GM12878 (cell line): Measurements from ENCODE around the gene STX1A. TPM values are rescaled to one million over a fixed set of nuclear protein-coding genes. Genes with fewer than 3 reads are reported as not detected.

Source experiments
- ATAC-seq: fragments of 200-7000 bp; cut with Tn5 transposase; 3 replicates; pipeline ENCODE4 v1.9.1; 2020; ENCODE audit warnings: mild to moderate bottlenecking, moderate library complexity
- BruUV-seq: library from RNA; stranded (reverse); fragments of 400-500 nt; replicated peaks from 2 replicates; lab custom pipeline; 2021; lab: Mats Ljungman, UMichigan
- CTCF ChIA-PET: fragments of 300-600 bp; sonication (Branson Sonifier 250); formaldehyde crosslinking; extraction: SDS; loops from one replicate; lab custom pipeline; 2021; ENCODE audit warnings: inconsistent platforms; lab: Yijun Ruan, JAX
- POLR2A ChIA-PET: fragments of 350-600 bp; formaldehyde crosslinking; extraction: SDS; loops from one replicate; lab custom pipeline; 2021; ENCODE audit warnings: inconsistent platforms; lab: Charles Lee
- RAD21 ChIA-PET: fragments of 300-600 bp; sonication (Branson Sonifier 250); formaldehyde crosslinking; loops from one replicate; lab custom pipeline; 2023; ENCODE audit warnings: antibody characterized with exemption; ENCODE audit not compliant: unreplicated experiment; lab: Charles Lee
- SMC1A ChIA-PET: fragments of 300-600 bp; sonication (Branson Sonifier 250); formaldehyde crosslinking; loops from one replicate; lab custom pipeline; 2023; ENCODE audit not compliant: unreplicated experiment, uncharacterized antibody; lab: Charles Lee
- DNase-seq: peaks from one replicate; pipeline ENCODE4 v3.0.0-alpha.2; 2011; ENCODE audit warnings: low read depth, low spot score
- FAIRE-seq: peaks from 3 replicates; lab custom pipeline; 2011; peaks lifted over from hg19 to GRCh38; lab: Jason Lieb, UNC
- H2AFZ ChIP-seq: 2 replicates; pipeline ENCODE4 v1.6.0; 2011; ENCODE audit warnings: low read depth, low read length, control low read depth; ENCODE audit not compliant: control insufficient read depth
- H3K27ac ChIP-seq: 2 replicates; pipeline ENCODE4 v1.5.1; 2011; ENCODE audit warnings: control low read depth; ENCODE audit not compliant: control insufficient read depth, insufficient read depth
- H3K27me3 ChIP-seq, 2 experiments: replicated peaks in 1 of 2; 2 replicates each; pipeline versions ENCODE4 v1.6.0 to v1.6.1; 2011; ENCODE audit warnings: low read length in 1 of 2; ENCODE audit not compliant: control insufficient read depth in 2 of 2, insufficient read depth in 2 of 2
- H3K36me3 ChIP-seq, 2 experiments: 2 replicates each; pipeline ENCODE4 v1.5.1; 2011; ENCODE audit warnings: low read length in 1 of 2; ENCODE audit not compliant: control insufficient read depth in 2 of 2, insufficient read depth in 2 of 2
- H3K4me1 ChIP-seq: 2 replicates; pipeline ENCODE4 v1.6.1; 2011; ENCODE audit warnings: mild to moderate bottlenecking, low read length, moderate library complexity, mixed read lengths; ENCODE audit not compliant: control insufficient read depth, insufficient read depth
- H3K4me2 ChIP-seq: 2 replicates; pipeline ENCODE4 v1.6.0; 2011; ENCODE audit warnings: control low read depth; ENCODE audit not compliant: control insufficient read depth, insufficient read depth
- H3K4me3 ChIP-seq: fragments of 200-600 bp; sonication (generic); 2 replicates; pipeline ENCODE4 v1.5.1; 2016
- H3K79me2 ChIP-seq: 2 replicates; pipeline ENCODE4 v1.6.0; 2011; ENCODE audit warnings: low read length; ENCODE audit not compliant: control insufficient read depth, insufficient read depth
- H3K9ac ChIP-seq: 2 replicates; pipeline ENCODE4 v1.8.0; 2011; ENCODE audit warnings: low read length, control low read depth, mixed read lengths; ENCODE audit not compliant: control insufficient read depth, insufficient read depth
- H3K9me3 ChIP-seq: replicated peaks from 3 replicates; pipeline ENCODE4 v1.5.1; 2011; ENCODE audit warnings: mild to moderate bottlenecking, low read length; ENCODE audit not compliant: control insufficient read depth, insufficient read depth
- H4K20me1 ChIP-seq: 2 replicates; pipeline ENCODE4 v1.6.0; 2011; ENCODE audit not compliant: control insufficient read depth, insufficient read depth
- BHLHE40 ChIP-seq, 2 experiments: fragments of 450-650 bp in 1 of 2; IDR thresholded peaks; 2 replicates each; pipeline ENCODE4 v1.6.1; 2011 to 2017; ENCODE audit warnings: low read depth in 2 of 2, borderline replicate concordance in 1 of 2, improper control_type of control experiment in 1 of 2, low read length in 1 of 2, mild to moderate bottlenecking in 1 of 2
- EED ChIP-seq: sonication (generic); IDR thresholded peaks from 2 replicates; pipeline ENCODE4 v1.6.1; 2016; ENCODE audit warnings: antibody characterized with exemption, low read depth
- EGR1 ChIP-seq, 2 experiments: IDR thresholded peaks; 1 replicate in 1 of 2; 2 replicates in 1 of 2; pipeline ENCODE4 v1.6.1; 2011 to 2012; ENCODE audit warnings: low read depth in 2 of 2, low read length in 2 of 2, borderline replicate concordance in 1 of 2, mild to moderate bottlenecking in 1 of 2, moderate library complexity in 1 of 2
- FOS ChIP-seq: IDR thresholded peaks from 3 replicates; pipeline ENCODE4 v1.6.1; 2011; ENCODE audit warnings: borderline replicate concordance; ENCODE audit not compliant: insufficient read length; ENCODE audit errors: extremely low read depth
- IKZF1 ChIP-seq: fragments of 450-650 bp; conservative IDR thresholded peaks from 2 replicates; pipeline ENCODE4 v1.6.1; 2017; ENCODE audit warnings: antibody characterized with exemption, mild to moderate bottlenecking
- PAX8 ChIP-seq: fragments of 450-650 bp; IDR thresholded peaks from 2 replicates; pipeline ENCODE4 v1.6.1; 2017; ENCODE audit warnings: mild to moderate bottlenecking, moderate library complexity
- RAD51 ChIP-seq: fragments of 450-650 bp; IDR thresholded peaks from 2 replicates; pipeline ENCODE4 v1.6.1; 2016; ENCODE audit warnings: moderate library complexity, mild to moderate bottlenecking, inconsistent platforms
- RCOR1 ChIP-seq: conservative IDR thresholded peaks from 2 replicates; pipeline ENCODE4 v1.6.1; 2012; ENCODE audit warnings: low read depth, low read length, improper control_type of control experiment
- SIN3A ChIP-seq: IDR thresholded peaks from 2 replicates; pipeline ENCODE4 v1.6.1; 2012; ENCODE audit warnings: low read depth, low read length, improper control_type of control experiment
- SMARCA5 ChIP-seq: fragments of 450-650 bp; IDR thresholded peaks from 2 replicates; pipeline ENCODE4 v1.6.1; 2017; ENCODE audit warnings: mild to moderate bottlenecking
- SUZ12 ChIP-seq: fragments of 200-600 bp; sonication (generic); IDR thresholded peaks from one replicate; pipeline ENCODE4 v1.6.1; 2018; ENCODE audit warnings: antibody characterized with exemption, mild to moderate bottlenecking; ENCODE audit not compliant: unreplicated experiment
- TBL1XR1 ChIP-seq: IDR thresholded peaks from 2 replicates; pipeline ENCODE4 v1.6.1; 2012; ENCODE audit warnings: low read depth, low read length, improper control_type of control experiment
- TCF3 ChIP-seq: IDR thresholded peaks from 2 replicates; pipeline ENCODE4 v1.6.1; 2012; ENCODE audit warnings: low read depth, mild to moderate bottlenecking, low read length, borderline replicate concordance; ENCODE audit not compliant: insufficient read depth
- WGBS: methylation state at CpG from one replicate; pipeline ENCODE4 v1.1.6; 2016; ENCODE audit warnings: low lambda C conversion rate; ENCODE audit not compliant: insufficient replicate concordance, insufficient coverage; ENCODE audit errors: missing lambda C conversion rate; 5-methylcytosine and 5-hydroxymethylcytosine counted together
- in situ Hi-C: fragments of 300-500 bp; cut with MboI; formaldehyde crosslinking; loops from 9 replicates; pipeline ENCODE4 v1.14.3; 2018; ENCODE audit warnings: mixed read lengths
- intact Hi-C: fragments of 100-400 bp; cut with micrococcal nuclease; formaldehyde crosslinking; loops from one replicate; pipeline ENCODE4 v1.14.2; 2022; ENCODE audit not compliant: unreplicated experiment
- polyA plus RNA-seq, 11 experiments: library from polyadenylated mRNA; depleted of rRNA in 4 of 11; unstranded in 6 of 11; stranded (reverse) in 5 of 11; fragments of >200 nt; fragmentation: Nextera tagmentation in 4 of 11; fragmentation: Illumina TruSeq in 1 of 11; extraction: Ambion mirVana in 4 of 11; extraction: Trizol in 1 of 11; gene quantifications; 1 replicate in 1 of 11; 2 replicates in 10 of 11; pipeline versions ENCODE4 v1.2.1 to v1.2.3, GENCODE V29; 2011 to 2016; ENCODE audit warnings: inconsistent platforms in 2 of 11, missing spikeins in 2 of 11, low read depth in 1 of 11
- total RNA-seq, 4 experiments: library from RNA; depleted of rRNA in 3 of 4; stranded (reverse); fragments of >200 nt in 3 of 4; fragmentation: Illumina TruSeq in 1 of 4; extraction: Trizol in 1 of 4; gene quantifications; 2 replicates each; pipeline versions ENCODE4 v1.2.1 to v1.2.3, GENCODE V29; 2013 to 2021
- TF ChIP-seq, protein P1 (sequence below): fragments of 450-650 bp; IDR thresholded peaks from 2 replicates; pipeline ENCODE4 v1.6.1; 2017; ENCODE audit warnings: borderline replicate concordance
- TF ChIP-seq, protein P2 (sequence below): IDR thresholded peaks from 2 replicates; pipeline ENCODE4 v1.6.1; 2011; ENCODE audit warnings: low read depth, low read length, improper control_type of control experiment, borderline replicate concordance

Gene STX1A
- total and polyA plus RNA-seq, 10 of the 15 experiments (the other 5 are each of a cell fraction or from before 2014, with no cell fraction given): 0.15 to 5.3 (median 2.5) TPM

DNA sequence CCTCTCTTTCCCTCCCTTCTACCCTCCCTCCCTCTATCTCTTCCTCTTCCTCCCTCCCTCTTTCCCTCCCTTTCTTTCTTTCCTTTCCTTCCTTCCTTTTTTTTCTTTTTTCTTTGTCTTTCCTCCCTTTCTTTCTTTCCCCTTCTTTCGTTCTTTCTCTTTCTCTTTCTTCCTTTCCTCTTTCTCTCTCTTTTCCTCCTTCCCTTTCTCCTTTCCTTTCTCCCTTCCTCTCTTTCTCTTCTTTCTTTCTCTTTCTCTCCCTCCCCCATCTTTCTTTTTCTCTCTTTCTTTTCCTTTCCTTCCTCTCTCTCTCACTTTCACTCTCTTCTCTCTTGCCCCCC is 43.2 kb upstream of the STX1A start:
- Histone ChIP-seq H4K20me1 (no peaks in the 10 kb centered on the region), H3K9me3 (no peaks in the 10 kb centered on the region), H3K4me3 (no peak overlapping the region), H3K4me1 (no peaks in the 10 kb centered on the region), H3K79me2 (no peaks in the 10 kb centered on the region), H3K27ac (no peak overlapping the region), H3K4me2 (no peak overlapping the region), H2AFZ (no peak overlapping the region)
- 13% methylated on average over 1 of the region's 1 CpG for WGBS
- in situ Hi-C loops: no loop called here
- no peak for ATAC-seq
- DNase-seq: no peak
- ChIA-PET CTCF (no interaction called here), SMC1A (no interaction called here), POLR2A (no interaction called here)
- no peak for FAIRE-seq
- TF ChIP-seq EED: no peak
- TF ChIP-seq, all 136 proteins: peak for 0
- intact Hi-C loops: no loop called here
- RAD21 ChIA-PET: no interaction called here
- H3K9ac ChIP-seq: no peak overlapping the region
- H3K36me3 ChIP-seq: no peaks in the 10 kb centered on the region
- H3K27me3 ChIP-seq: no peaks in the 10 kb centered on the region
- BruUV-seq: no TSS peak

DNA sequence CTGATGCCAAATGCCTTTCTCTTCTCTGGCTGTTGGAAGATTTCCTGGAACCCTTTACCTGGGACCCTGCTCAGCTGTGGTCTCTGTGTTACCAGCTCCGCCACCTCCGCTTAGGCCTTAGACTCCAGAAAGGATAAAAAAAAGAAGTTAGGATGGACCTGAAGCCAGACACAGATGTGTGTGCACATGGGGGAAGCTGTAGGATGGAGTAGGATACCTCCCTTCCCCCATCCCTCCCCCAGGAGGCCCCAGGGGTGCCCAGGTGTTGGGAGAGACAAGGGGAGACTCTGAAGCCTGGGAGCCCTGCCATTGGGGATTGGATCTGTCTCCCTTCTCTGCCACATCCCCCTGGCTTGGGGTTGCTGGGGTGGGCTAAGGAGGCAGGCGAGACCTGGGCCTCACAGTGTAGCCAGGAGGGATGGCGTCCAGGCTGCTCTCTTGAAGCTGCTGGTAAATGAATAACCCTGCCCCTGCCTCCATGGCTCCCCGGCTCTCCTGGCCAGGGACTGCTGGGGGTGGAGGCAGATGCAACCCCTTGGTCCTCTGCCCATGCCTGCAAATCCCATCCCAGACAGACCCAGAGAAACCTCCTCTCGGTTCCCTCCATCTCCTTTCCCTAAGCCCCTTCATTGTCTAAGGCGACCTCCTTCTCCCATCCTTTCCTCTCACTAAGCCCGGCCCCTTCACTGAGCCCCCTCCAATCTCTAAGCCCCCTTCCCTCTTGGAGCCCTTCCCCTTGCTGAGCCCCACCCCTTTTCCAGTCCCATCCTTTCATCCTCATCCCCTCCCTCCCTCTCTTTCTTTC is 42.6 kb upstream of the STX1A start:
- RAD21 ChIA-PET: no interaction called here
- Histone ChIP-seq H3K4me2 (no peak overlapping the region), H4K20me1 (no peaks in the 10 kb centered on the region), H3K9ac (no peak overlapping the region), H3K9me3 (no peaks in the 10 kb centered on the region), H3K27ac (no peak overlapping the region), H3K36me3 (no peaks in the 10 kb centered on the region), H3K79me2 (no peaks in the 10 kb centered on the region), H2AFZ (no peak overlapping the region), H3K27me3 (no peaks in the 10 kb centered on the region), H3K4me1 (no peaks in the 10 kb centered on the region), H3K4me3 (no peak overlapping the region)
- in situ Hi-C loops (no loop called here), intact Hi-C loops (no loop called here)
- WGBS: 42% methylated on average over 8 of the region's 8 CpGs
- SMC1A ChIA-PET: no interaction called here
- CTCF ChIA-PET: no interaction called here
- no peak; the same call in 2 of the 3 replicates for ATAC-seq
- POLR2A ChIA-PET: no interaction called here
- DNase-seq: no peak
- no peak for FAIRE-seq
- no TSS peak for BruUV-seq
- TF ChIP-seq RAD51 (no peak), TCF3 (no peak), IKZF1 (no peak), PAX8 (no peak), SMARCA5 (no peak), TBL1XR1 (no peak), EGR1 (IDR thresholded peaks at IDR 0.05; ENCODE audit: borderline replicate concordance in 1 of 2, low read depth in 2 of 2, low read length in 2 of 2) (no peak), FOS (no peak), RCOR1 (no peak), BHLHE40 (IDR thresholded peaks at IDR 0.05; ENCODE audit: borderline replicate concordance in 1 of 2, low read depth in 2 of 2, low read length in 1 of 2) (no peak), SIN3A (no peak), SUZ12 (no peak)
- TF ChIP-seq, protein P1, sequence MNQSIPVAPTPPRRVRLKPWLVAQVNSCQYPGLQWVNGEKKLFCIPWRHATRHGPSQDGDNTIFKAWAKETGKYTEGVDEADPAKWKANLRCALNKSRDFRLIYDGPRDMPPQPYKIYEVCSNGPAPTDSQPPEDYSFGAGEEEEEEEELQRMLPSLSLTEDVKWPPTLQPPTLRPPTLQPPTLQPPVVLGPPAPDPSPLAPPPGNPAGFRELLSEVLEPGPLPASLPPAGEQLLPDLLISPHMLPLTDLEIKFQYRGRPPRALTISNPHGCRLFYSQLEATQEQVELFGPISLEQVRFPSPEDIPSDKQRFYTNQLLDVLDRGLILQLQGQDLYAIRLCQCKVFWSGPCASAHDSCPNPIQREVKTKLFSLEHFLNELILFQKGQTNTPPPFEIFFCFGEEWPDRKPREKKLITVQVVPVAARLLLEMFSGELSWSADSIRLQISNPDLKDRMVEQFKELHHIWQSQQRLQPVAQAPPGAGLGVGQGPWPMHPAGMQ: no peak
- TF ChIP-seq, protein P2, sequence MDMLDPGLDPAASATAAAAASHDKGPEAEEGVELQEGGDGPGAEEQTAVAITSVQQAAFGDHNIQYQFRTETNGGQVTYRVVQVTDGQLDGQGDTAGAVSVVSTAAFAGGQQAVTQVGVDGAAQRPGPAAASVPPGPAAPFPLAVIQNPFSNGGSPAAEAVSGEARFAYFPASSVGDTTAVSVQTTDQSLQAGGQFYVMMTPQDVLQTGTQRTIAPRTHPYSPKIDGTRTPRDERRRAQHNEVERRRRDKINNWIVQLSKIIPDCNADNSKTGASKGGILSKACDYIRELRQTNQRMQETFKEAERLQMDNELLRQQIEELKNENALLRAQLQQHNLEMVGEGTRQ: no peak
